ENCODE data around the gene ARHGEF38. TPM values are rescaled to one million over a fixed set of nuclear protein-coding genes. Genes with fewer than 3 reads are reported as not detected.

The ARHGEF38 gene
- polyA plus RNA-seq, 3 donors: not detected

GRCh38 chr4:105527081-105527480 is 25.3 kb upstream of the ARHGEF38 start:
- 95% methylated on average over 4 of the region's 8 CpGs for WGBS (ENCODE audit: insufficient coverage)
- H3K4me3 ChIP-seq (replicated peaks in 1 of 3; ENCODE audit: low read depth in 2 of 3, low read length in 3 of 3): no peak overlapping the region
- no peaks in the 10 kb centered on the region for H3K36me3 Mint-ChIP-seq

DNA sequence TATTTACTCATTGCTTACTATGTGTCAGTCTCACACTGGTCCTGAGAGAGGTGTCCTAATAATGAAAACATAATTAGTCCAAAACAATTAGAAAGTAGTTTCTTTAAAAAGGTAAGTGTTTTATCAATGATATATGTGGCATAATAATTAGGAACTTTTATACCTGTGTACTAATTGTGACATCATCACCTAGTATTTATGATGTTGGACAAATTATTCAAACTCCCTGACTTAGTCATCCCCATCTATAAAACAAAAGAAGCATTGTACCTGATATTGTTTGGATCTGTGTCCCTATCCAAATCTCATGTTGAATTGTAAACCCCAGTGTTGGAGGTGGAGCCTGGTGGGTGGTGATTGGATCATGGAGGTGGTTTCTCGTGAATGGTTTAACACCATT is 15.8 kb upstream of the ARHGEF38 start:
- H3K27me3 ChIP-seq (ENCODE audit: control insufficient read depth in 2 of 2, insufficient read depth in 2 of 2, low read length in 2 of 2): no peaks in the 10 kb centered on the region
- Mint-ChIP-seq H3K36me3 (no peaks in the 10 kb centered on the region), H3K27me3 (ENCODE audit: low read depth in 3 of 3) (peaks cover 0 to 3% (median 2%) of the 10 kb centered on the region in 3 donors), H3K27ac (no peak overlapping the region), H3K4me3 (no peak overlapping the region), H3K9me3 (peaks cover 0 to 3% (median 0%) of the 10 kb centered on the region in 7 donors), H3K4me1 (no peaks in the 10 kb centered on the region)
- H4K20me1 ChIP-seq (ENCODE audit: insufficient read depth, low read length): no peaks in the 10 kb centered on the region
- WGBS (ENCODE audit: insufficient coverage): no CpG with 5 or more reads among the region's 1 CpG
- H3K4me2 ChIP-seq (replicated peaks; ENCODE audit: extremely low read depth, low read length, poor library complexity, severe bottlenecking): no peak overlapping the region
- H3K79me2 ChIP-seq (ENCODE audit: insufficient read depth, low read length): no peaks in the 10 kb centered on the region
- intact Hi-C loops (cut with micrococcal nuclease): no loop called here
- no peak for DNase-seq
- H3K9me3 ChIP-seq (replicated peaks in 1 of 2; ENCODE audit: control insufficient read depth in 1 of 2, insufficient read depth in 1 of 2, low read length in 2 of 2): no peaks in the 10 kb centered on the region
- H2AFZ ChIP-seq (ENCODE audit: insufficient read depth, low read depth, low read length, poor library complexity, severe bottlenecking): no peak overlapping the region
- TF ChIP-seq, protein P1, sequence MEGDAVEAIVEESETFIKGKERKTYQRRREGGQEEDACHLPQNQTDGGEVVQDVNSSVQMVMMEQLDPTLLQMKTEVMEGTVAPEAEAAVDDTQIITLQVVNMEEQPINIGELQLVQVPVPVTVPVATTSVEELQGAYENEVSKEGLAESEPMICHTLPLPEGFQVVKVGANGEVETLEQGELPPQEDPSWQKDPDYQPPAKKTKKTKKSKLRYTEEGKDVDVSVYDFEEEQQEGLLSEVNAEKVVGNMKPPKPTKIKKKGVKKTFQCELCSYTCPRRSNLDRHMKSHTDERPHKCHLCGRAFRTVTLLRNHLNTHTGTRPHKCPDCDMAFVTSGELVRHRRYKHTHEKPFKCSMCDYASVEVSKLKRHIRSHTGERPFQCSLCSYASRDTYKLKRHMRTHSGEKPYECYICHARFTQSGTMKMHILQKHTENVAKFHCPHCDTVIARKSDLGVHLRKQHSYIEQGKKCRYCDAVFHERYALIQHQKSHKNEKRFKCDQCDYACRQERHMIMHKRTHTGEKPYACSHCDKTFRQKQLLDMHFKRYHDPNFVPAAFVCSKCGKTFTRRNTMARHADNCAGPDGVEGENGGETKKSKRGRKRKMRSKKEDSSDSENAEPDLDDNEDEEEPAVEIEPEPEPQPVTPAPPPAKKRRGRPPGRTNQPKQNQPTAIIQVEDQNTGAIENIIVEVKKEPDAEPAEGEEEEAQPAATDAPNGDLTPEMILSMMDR (IDR thresholded peaks at IDR 0.05): no peak
- no peak overlapping the region for H3K27ac ChIP-seq (ENCODE audit: low read depth in 1 of 2, low read length in 2 of 2)
- no peaks in the 10 kb centered on the region for H3K4me1 ChIP-seq (ENCODE audit: control insufficient read depth in 1 of 2, insufficient read depth in 2 of 2, low read length in 2 of 2)
- no peaks in the 10 kb centered on the region for H3K36me3 ChIP-seq (replicated peaks in 1 of 2; ENCODE audit: control insufficient read depth in 1 of 2, insufficient read depth in 2 of 2, low read length in 2 of 2)
- H3K4me3 ChIP-seq (replicated peaks in 1 of 3; ENCODE audit: low read depth in 2 of 3, low read length in 3 of 3): no peak overlapping the region
- H3K9ac ChIP-seq (ENCODE audit: insufficient read depth, low read length, poor library complexity, severe bottlenecking): no peak overlapping the region

More at GRCh38 chr4:105527081-105527480, 25.3 kb upstream of the ARHGEF38 start:
- H3K4me1 Mint-ChIP-seq: no peaks in the 10 kb centered on the region
- intact Hi-C loops (cut with micrococcal nuclease): no loop called here
- Histone ChIP-seq H3K9me3 (replicated peaks in 1 of 2; ENCODE audit: control insufficient read depth in 1 of 2, insufficient read depth in 1 of 2, low read length in 2 of 2) (no peaks in the 10 kb centered on the region), H4K20me1 (ENCODE audit: insufficient read depth, low read length) (no peaks in the 10 kb centered on the region), H2AFZ (ENCODE audit: insufficient read depth, low read depth, low read length, poor library complexity, severe bottlenecking) (no peak overlapping the region), H3K9ac (ENCODE audit: insufficient read depth, low read length, poor library complexity, severe bottlenecking) (no peak overlapping the region), H3K4me2 (replicated peaks; ENCODE audit: extremely low read depth, low read length, poor library complexity, severe bottlenecking) (no peak overlapping the region), H3K27me3 (ENCODE audit: control insufficient read depth in 2 of 2, insufficient read depth in 2 of 2, low read length in 2 of 2) (no peaks in the 10 kb centered on the region), H3K27ac (ENCODE audit: low read depth in 1 of 2, low read length in 2 of 2) (no peak overlapping the region), H3K36me3 (replicated peaks in 1 of 2; ENCODE audit: control insufficient read depth in 1 of 2, insufficient read depth in 2 of 2, low read length in 2 of 2) (no peaks in the 10 kb centered on the region), H3K79me2 (ENCODE audit: insufficient read depth, low read length) (no peaks in the 10 kb centered on the region), H3K4me1 (ENCODE audit: control insufficient read depth in 1 of 2, insufficient read depth in 2 of 2, low read length in 2 of 2) (no peaks in the 10 kb centered on the region)
- H3K27ac Mint-ChIP-seq: no peak overlapping the region
- peaks cover 2 to 3% (median 3%) of the 10 kb centered on the region in 3 donors for H3K27me3 Mint-ChIP-seq (ENCODE audit: low read depth in 3 of 3)
- no peak overlapping the region for H3K4me3 Mint-ChIP-seq
- peaks cover 0 to 3% (median 0%) of the 10 kb centered on the region in 7 donors for H3K9me3 Mint-ChIP-seq
- TF ChIP-seq, protein P1 (IDR thresholded peaks at IDR 0.05): no peak
- DNase-seq: no peak

All from CD14-positive monocyte (primary cell).